NCI-H2029 (cell line): Measurements from ENCODE around the gene MRPS14.

Experiments used
- DNase-seq: peaks from one replicate; lab custom pipeline; 2025; lab: John Stamatoyannopoulos, UW

Gene MRPS14

DNA sequence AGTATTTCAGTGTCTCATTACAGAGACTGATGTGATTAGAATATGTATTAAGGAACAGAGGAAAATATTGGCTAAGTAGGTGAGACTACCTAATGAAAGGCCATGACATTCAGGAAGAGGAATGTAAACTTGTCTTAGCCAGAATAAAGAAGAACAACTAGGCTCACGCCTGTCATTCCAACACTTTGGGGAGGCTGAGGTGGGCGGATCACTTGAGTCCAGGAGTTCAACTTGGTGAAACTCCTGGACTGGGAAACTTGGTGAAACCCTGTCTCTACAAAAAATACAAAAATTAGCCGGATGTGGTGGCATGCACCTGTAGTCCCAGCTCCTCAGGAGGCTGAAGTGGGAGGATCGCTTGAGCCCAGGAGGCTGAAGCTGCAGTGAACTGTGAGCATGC, 38.3 kb downstream of the MRPS14 start:
- DNase-seq: no peak

GRCh38 chr1:174982971-174983689, 40.1 kb downstream of the MRPS14 start:
- DNase-seq: no peak

DNA sequence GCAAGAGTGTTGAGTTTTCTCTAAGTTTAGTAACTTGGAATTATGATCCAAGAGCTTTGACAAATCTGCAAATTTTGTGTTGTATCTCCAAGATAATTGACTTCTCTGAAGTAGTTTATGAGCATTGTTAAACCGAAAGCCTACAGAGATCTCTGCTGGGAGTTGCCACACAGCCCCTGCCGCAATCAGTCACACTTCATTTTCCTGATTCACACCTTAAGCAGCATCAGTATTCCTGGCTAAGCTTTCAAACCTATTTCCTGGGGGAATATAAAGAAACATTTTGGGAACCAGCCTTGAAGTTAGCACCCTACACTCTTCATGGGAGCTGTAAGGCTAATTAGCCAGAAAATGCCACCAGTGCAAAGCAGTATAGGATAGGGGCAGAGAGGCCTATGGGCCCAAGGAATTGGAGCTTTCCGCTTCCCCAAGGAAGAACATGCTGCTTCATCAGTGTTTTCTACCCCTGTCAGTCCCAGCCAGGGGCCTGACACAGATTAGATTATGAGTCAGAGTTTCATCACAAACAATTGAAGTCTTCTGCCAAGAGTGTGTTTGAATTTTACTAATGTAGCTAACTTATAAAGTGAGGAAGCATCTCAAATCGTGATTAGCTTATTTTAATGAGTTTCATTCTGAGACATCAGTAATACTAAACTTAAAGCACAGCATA, 46.7 kb downstream of the MRPS14 start:
- no peak for DNase-seq

GRCh38 chr1:174975764-174976163, 47.5 kb downstream of the MRPS14 start:
- DNase-seq: no peak

- DNase-seq: no peak
Observed at GRCh38 chr1:174974711-174975119, 48.5 kb downstream of the MRPS14 start.

DNA sequence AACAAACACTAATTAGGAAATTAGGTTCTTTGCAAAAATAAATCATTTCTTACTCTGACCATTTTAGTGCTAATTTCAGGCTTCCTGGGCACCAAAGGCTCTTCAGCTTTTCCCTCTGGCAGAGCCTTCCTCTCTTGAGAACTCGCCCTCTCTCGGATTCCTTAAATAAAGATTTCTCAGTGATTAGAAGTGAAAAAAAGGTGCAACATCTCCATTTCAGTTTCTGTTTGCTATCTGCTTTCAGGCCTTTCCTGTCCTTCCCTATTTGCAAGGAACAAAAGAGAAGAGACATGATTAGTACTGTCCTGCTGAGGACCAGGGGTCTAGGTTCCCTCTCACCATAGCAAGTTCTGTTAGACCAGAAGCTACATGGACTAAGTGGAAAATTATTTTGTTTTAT, 51.3 kb downstream of the MRPS14 start:
- DNase-seq: no peak

- DNase-seq: no peak
Observed at GRCh38 chr1:174971466-174971865, 51.8 kb downstream of the MRPS14 start.

DNA sequence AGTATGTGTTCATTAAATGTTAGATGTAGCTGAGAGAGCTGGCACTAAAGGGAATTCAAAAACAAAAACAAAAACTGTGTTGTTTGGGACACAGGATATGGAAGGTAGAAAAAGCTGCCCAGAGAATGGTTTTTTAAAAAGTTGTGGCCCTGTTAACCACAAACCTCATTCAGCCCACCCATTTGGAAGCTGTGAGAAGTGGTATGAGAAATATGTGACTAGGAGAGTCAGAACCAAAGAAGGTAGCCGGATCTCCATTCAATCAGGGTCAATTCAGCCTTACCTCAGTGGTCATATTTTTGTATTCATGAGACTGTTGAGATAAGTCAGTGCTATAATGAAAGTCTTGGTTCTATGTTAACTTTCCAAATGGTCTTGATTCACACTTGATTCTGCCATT, 53.2 kb downstream of the MRPS14 start:
- no peak for DNase-seq

- DNase-seq: no peak
Observed at GRCh38 chr1:174968750-174969244, 54.4 kb downstream of the MRPS14 start.

DNA sequence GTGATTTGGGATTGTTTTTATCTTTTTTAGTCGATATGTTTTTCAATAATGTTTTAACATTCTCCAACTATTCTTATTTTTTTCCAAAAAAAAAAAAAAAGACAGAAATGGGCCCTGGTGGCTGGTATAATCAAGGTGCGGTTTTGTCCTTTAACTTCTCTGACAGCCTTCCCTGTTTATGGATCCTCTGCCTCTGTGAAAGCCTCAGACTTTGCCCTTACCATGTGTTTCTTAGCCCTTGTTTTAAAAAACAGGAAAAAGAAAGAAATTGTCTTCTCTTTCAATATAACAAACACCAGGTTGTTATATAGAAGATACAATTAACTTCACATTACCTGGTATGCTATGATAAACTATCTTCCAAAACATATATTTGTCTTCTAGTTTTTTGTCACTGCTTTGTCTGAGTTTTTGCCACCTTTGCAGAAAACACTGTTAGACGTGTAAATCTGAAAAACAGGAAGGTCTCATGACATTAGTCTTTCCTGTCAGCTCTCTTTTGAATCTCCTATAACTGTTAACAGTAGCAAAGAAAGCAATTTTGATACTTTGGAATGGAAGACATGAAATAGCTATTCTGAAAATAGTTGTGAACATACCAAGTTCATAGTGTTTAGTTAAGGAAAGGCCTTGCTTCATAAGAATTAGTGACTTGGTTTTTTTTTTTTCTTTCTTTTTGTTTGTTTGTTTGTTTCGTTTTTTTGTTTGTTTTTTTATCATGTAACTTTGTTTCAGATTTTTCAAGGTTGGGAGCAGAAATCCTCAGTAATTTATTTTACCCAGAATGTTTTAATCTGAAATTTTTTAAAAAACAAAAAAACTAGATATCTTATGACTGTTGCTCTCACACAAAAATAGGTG, 55.1 kb downstream of the MRPS14 start:
- no peak for DNase-seq

DNA sequence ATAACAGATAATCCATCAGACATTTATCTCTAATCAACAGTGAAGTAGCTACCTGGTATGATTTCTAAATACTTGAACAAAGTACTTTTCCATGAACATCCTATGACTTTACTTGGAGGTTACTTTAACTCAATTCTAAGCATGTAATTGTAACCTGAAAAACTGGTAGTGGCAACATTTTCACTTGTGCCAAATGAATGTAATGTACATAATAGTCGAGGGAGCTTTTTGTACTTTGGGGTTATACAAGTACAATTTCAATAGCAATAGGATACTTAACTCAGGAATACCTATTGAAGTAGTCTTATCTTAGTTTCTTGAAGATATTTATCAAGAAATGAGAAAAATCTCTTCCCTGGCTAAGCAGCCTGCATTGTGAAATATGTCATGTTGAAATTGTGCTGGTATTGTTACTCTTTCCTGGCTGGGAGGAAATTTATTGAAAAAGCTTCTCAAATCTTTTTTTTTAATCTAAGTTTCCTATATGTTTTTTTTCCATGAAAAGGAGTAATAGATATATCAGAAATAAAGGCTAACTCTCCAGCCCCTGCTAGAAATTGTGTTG, 57.1 kb downstream of the MRPS14 start:
- DNase-seq: no peak

- DNase-seq: no peak
Observed at GRCh38 chr1:174965362-174966007, 57.7 kb downstream of the MRPS14 start.

- DNase-seq: no peak
Observed at GRCh38 chr1:174964972-174965361, 58.3 kb downstream of the MRPS14 start.

GRCh38 chr1:174964261-174964971, 58.8 kb downstream of the MRPS14 start:
- DNase-seq: no peak

GRCh38 chr1:174963529-174964125, 59.6 kb downstream of the MRPS14 start:
- no peak for DNase-seq
